ENCODE results near the gene FREM3. TPM values are rescaled to one million over a fixed set of nuclear protein-coding genes. Genes with fewer than 3 reads are reported as not detected.

The FREM3 gene
- total RNA-seq, 2 experiments from 2014 or later = not detected

DNA sequence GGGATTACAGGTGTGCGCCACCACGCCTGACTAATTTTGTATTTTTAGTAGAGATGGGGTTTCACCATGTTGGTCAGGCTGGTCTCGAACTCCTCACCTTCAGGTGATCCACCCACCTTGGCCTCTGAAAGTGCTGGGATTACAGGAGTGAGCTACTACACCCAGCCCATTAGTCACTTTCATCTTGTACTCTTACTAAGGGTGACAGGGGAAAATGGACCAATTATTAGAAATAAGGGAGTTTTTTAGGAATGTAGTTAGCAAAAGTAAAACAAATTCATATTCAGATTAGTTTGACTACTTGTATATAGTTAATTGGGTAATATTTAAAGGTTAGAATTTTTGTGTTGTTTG is 160.8 kb downstream of the FREM3 start:
- TF ChIP-seq, protein P1, sequence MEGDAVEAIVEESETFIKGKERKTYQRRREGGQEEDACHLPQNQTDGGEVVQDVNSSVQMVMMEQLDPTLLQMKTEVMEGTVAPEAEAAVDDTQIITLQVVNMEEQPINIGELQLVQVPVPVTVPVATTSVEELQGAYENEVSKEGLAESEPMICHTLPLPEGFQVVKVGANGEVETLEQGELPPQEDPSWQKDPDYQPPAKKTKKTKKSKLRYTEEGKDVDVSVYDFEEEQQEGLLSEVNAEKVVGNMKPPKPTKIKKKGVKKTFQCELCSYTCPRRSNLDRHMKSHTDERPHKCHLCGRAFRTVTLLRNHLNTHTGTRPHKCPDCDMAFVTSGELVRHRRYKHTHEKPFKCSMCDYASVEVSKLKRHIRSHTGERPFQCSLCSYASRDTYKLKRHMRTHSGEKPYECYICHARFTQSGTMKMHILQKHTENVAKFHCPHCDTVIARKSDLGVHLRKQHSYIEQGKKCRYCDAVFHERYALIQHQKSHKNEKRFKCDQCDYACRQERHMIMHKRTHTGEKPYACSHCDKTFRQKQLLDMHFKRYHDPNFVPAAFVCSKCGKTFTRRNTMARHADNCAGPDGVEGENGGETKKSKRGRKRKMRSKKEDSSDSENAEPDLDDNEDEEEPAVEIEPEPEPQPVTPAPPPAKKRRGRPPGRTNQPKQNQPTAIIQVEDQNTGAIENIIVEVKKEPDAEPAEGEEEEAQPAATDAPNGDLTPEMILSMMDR (IDR thresholded peaks at IDR 0.05) = no peak
- peaks cover 93% of the 10 kb centered on the region for H3K36me3 Mint-ChIP-seq (ENCODE audit: low read depth)
- Histone ChIP-seq H3K4me1 (ENCODE audit: insufficient read depth, low read length) (no peaks in the 10 kb centered on the region), H3K36me3 (ENCODE audit: insufficient read depth, low read length) (peaks cover 94% of the 10 kb centered on the region), H3K27ac (ENCODE audit: low read depth in 1 of 2, low read length in 2 of 2) (no peak overlapping the region), H3K9me3 (ENCODE audit: control insufficient read depth in 1 of 2, insufficient read depth in 1 of 2, low read length in 2 of 2) (no peaks in the 10 kb centered on the region), H3K27me3 (ENCODE audit: control insufficient read depth in 1 of 2, insufficient read depth in 2 of 2, low read length in 2 of 2) (no peaks in the 10 kb centered on the region), H3K4me3 (ENCODE audit: low read length) (no peak overlapping the region)
- ATAC-seq (ENCODE audit: poor library complexity) (no peak), DNase-seq (no peak)
- intact Hi-C loops (cut with DNase I, micrococcal nuclease) = loop anchor here in 1 of 2 experiments (2.0 kb wide), 1 partner anchor 19 kb away; no protein-coding TSS in a partner anchor
- no peaks in the 10 kb centered on the region for H3K27me3 Mint-ChIP-seq
- no peak overlapping the region for H3K4me3 Mint-ChIP-seq
- H3K27ac Mint-ChIP-seq = peak overlapping the region; percentile 7
- ChIA-PET POLR2A (no interaction called here), CTCF (no interaction called here)
- H3K4me1 Mint-ChIP-seq (ENCODE audit: low read depth) = peaks cover 33% of the 10 kb centered on the region
- no peaks in the 10 kb centered on the region for H3K9me3 Mint-ChIP-seq

DNA sequence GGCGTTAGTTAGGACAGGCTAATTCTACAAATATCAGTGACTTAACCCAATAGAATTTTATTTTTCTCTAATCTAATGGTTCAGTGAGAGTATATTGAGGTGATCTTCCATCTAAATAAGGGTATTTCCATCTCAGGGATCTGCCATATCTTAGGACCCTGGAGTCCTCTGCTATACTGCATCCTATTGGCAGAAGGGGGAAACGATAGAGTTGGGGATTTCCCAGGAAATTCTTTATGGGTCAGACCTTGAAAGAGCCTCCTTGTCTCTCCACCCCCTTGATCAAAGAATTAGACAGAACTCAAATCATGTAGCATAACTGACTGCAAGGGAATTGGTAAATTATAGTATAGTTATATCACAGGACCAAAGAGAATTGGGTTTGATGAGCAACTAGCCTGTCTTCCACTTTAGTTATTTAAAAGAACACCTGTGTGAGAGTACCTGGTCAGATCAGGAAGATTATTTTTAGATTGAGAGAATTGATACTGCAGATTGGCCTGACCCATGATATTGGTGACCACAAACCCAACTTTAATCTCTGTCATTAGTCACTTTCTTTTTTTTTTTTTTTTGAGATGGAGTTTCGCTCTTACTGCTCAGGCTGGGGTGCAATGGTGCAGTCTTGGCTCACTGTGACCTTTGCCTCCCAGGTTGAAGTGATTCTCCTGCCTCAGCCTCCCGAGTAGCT is 161.4 kb downstream of the FREM3 start:
- peak overlapping the region; percentile 7 for H3K27ac Mint-ChIP-seq
- DNase-seq = peak in 3 of 14 experiments; percentile 6 to 56 (median 32)
- ATAC-seq (ENCODE audit: poor library complexity) = peak; percentile 32
- no peaks in the 10 kb centered on the region for H3K4me1 ChIP-seq (ENCODE audit: insufficient read depth, low read length)
- CTCF ChIA-PET = no interaction called here
- no peak overlapping the region for H3K4me3 Mint-ChIP-seq
- H3K36me3 Mint-ChIP-seq (ENCODE audit: low read depth) = peaks cover 93% of the 10 kb centered on the region
- peaks cover 94% of the 10 kb centered on the region for H3K36me3 ChIP-seq (ENCODE audit: insufficient read depth, low read length)
- intact Hi-C loops (cut with DNase I, micrococcal nuclease) = no loop called here
- H3K27ac ChIP-seq (ENCODE audit: low read depth in 1 of 2, low read length in 2 of 2) = no peak overlapping the region
- POLR2A ChIA-PET = no interaction called here
- H3K4me1 Mint-ChIP-seq (ENCODE audit: low read depth) = peaks cover 33% of the 10 kb centered on the region
- TF ChIP-seq, protein P1 (IDR thresholded peaks at IDR 0.05) = no peak
- no peaks in the 10 kb centered on the region for H3K9me3 Mint-ChIP-seq
- H3K4me3 ChIP-seq (ENCODE audit: low read length) = no peak overlapping the region
- H3K27me3 Mint-ChIP-seq = no peaks in the 10 kb centered on the region
- no peaks in the 10 kb centered on the region for H3K9me3 ChIP-seq (ENCODE audit: control insufficient read depth in 1 of 2, insufficient read depth in 1 of 2, low read length in 2 of 2)
- no peaks in the 10 kb centered on the region for H3K27me3 ChIP-seq (ENCODE audit: control insufficient read depth in 1 of 2, insufficient read depth in 2 of 2, low read length in 2 of 2)

DNA sequence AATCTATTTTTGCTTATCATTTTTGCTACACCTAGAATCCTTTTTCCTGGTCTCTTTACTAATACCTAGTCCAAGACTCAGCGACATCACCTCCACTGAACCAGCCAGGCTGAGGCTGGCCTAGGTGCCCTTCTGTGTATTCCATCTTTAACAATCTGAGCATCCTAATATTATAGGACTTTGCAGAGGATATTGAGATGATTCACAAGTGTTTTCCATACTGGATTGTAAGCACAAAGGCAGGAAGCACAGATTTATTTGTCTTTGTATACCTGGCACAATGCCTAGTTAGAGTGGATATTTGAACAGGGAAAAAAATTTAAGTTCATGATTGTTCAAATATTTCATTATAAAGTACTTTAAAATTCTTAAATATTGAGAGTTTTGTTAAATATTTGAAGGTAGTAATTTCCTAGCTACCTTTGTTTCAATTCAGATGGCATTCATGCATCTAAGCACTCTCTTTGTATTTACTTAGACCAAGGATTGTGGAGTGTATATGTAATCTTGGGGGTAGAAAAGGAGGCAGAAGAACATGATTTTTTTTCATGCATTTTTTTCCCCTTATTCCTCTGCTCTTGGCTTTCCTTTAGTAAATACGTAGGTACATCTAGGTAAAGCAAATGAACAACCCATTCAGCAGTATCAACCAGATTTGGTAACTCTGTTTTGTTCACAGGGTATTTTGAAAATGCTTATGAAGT is 168.5 kb downstream of the FREM3 start:
- H3K36me3 Mint-ChIP-seq (ENCODE audit: low read depth) = peaks cover 99% of the 10 kb centered on the region
- no peaks in the 10 kb centered on the region for H3K27me3 Mint-ChIP-seq
- DNase-seq (no peak), ATAC-seq (ENCODE audit: poor library complexity) (no peak)
- CTCF ChIA-PET = interaction anchor here (0.8 to 1.3 kb wide), 2 partner anchors 11 to 27 kb away, joined by 3 to 4 read pairs; no protein-coding TSS in a partner anchor
- peaks cover 38% of the 10 kb centered on the region for H3K4me1 Mint-ChIP-seq (ENCODE audit: low read depth)
- no peak overlapping the region for H3K27ac Mint-ChIP-seq
- intact Hi-C loops (cut with DNase I, micrococcal nuclease) = loop anchor here in 1 of 2 experiments (2.0 kb wide), 1 partner anchor 15 kb away; no protein-coding TSS in a partner anchor
- Histone ChIP-seq H3K9me3 (ENCODE audit: control insufficient read depth in 1 of 2, insufficient read depth in 1 of 2, low read length in 2 of 2) (no peaks in the 10 kb centered on the region), H3K4me1 (ENCODE audit: insufficient read depth, low read length) (no peaks in the 10 kb centered on the region), H3K36me3 (ENCODE audit: insufficient read depth, low read length) (peaks cover 98% of the 10 kb centered on the region), H3K4me3 (ENCODE audit: low read length) (no peak overlapping the region), H3K27ac (ENCODE audit: low read depth in 1 of 2, low read length in 2 of 2) (no peak overlapping the region), H3K27me3 (ENCODE audit: control insufficient read depth in 1 of 2, insufficient read depth in 2 of 2, low read length in 2 of 2) (no peaks in the 10 kb centered on the region)
- no peaks in the 10 kb centered on the region for H3K9me3 Mint-ChIP-seq
- no peak overlapping the region for H3K4me3 Mint-ChIP-seq
- TF ChIP-seq, protein P1 (IDR thresholded peaks at IDR 0.05) = no peak
- POLR2A ChIA-PET = interaction anchor here (0.7 kb wide), 1 partner anchor 11 kb away, joined by 3 read pairs; no protein-coding TSS in a partner anchor

All from CD4-positive, alpha-beta T cell (primary cell).